Esophagus muscularis mucosa (tissue), 3 donors: ENCODE results near the gene DYNLT2B.
"Not testable (repeated sequence)": the region's sequence is repeated elsewhere in the genome, so short reads cannot be mapped to it uniquely, and the experiment has no call there.

Source experiments
- POLR2AphosphoS5 ChIP-seq, 2 donors: sonication (generic); formaldehyde crosslinking; IDR thresholded peaks; one replicate each; pipeline ENCODE4 v1.6.1; 2017; ENCODE audit warnings: antibody characterized with exemption in 2 of 2
- TF ChIP-seq, protein P1 (sequence below), 3 experiments: fragments of 200-600 bp in 2 of 3; fragments of 450-650 bp in 1 of 3; sonication (generic) in 2 of 3; IDR thresholded peaks; one replicate each; pipeline ENCODE4 v1.5.1; 2017 to 2019; ENCODE audit warnings: antibody characterized with exemption in 3 of 3, mild to moderate bottlenecking in 2 of 3, moderate library complexity in 1 of 3

GRCh38 chr3:196343917-196344316 lies 25.9 kb upstream of the DYNLT2B start:
- TF ChIP-seq POLR2AphosphoS5 (IDR thresholded peaks at IDR 0.05), result not testable (repeated sequence)
- TF ChIP-seq, protein P1, sequence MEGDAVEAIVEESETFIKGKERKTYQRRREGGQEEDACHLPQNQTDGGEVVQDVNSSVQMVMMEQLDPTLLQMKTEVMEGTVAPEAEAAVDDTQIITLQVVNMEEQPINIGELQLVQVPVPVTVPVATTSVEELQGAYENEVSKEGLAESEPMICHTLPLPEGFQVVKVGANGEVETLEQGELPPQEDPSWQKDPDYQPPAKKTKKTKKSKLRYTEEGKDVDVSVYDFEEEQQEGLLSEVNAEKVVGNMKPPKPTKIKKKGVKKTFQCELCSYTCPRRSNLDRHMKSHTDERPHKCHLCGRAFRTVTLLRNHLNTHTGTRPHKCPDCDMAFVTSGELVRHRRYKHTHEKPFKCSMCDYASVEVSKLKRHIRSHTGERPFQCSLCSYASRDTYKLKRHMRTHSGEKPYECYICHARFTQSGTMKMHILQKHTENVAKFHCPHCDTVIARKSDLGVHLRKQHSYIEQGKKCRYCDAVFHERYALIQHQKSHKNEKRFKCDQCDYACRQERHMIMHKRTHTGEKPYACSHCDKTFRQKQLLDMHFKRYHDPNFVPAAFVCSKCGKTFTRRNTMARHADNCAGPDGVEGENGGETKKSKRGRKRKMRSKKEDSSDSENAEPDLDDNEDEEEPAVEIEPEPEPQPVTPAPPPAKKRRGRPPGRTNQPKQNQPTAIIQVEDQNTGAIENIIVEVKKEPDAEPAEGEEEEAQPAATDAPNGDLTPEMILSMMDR (IDR thresholded peaks at IDR 0.05), result not testable (repeated sequence)
